ENCODE results near the gene GAS2L3. TPM values are rescaled to one million over a fixed set of nuclear protein-coding genes. Genes with fewer than 3 reads are reported as not detected.

Gene GAS2L3
- total and polyA plus RNA-seq, 2 of the 13 experiments (the other 11 are each of a cell fraction or from before 2014, with no cell fraction given), result 7.0 to 20.8 TPM

DNA sequence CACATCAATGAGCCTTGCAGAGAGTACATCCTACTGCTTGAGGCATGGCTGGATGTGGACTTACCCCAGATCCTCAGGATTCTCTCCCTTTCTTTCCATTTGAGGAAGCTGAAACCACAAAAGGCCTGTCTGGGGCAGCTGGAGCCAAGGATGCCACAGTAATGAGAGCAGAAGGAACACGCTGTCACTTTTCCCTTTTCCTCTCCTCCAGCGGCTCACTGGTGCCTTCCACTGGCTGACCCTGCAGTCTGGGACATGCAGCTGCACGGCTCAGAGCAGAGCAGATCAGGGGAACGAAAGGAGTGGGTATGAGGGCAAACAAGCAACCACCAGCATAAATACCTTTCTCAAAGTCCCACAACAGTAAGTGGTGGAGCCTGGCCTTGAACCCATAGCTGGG is 78.2 kb downstream of the GAS2L3 start (continued):
- TF ChIP-seq, protein P1, sequence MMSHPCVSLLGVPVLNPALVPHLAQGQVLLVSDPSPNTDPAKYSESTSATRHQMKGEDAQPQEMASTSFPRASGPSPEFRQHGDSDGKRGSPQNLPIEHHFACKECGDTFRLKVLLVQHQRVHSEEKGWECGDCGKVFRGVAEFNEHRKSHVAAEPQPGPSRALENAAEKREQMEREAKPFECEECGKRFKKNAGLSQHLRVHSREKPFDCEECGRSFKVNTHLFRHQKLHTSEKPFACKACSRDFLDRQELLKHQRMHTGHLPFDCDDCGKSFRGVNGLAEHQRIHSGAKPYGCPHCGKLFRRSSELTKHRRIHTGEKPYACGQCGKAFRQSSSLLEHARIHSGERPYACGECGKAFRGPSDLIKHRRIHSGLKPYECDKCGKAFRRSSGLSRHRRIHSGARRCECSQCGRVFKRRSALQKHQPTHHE (CRISPR knock-in tag; IDR thresholded peaks at IDR 0.05; ENCODE audit: borderline replicate concordance), result no peak
- TF ChIP-seq ZNF441 (CRISPR knock-in tag; IDR thresholded peaks at IDR 0.05; ENCODE audit: borderline replicate concordance), result no peak
- no peak for TF ChIP-seq MTF2 (CRISPR knock-in tag; IDR thresholded peaks at IDR 0.05; ENCODE audit: borderline replicate concordance)
- TF ChIP-seq, protein P2, sequence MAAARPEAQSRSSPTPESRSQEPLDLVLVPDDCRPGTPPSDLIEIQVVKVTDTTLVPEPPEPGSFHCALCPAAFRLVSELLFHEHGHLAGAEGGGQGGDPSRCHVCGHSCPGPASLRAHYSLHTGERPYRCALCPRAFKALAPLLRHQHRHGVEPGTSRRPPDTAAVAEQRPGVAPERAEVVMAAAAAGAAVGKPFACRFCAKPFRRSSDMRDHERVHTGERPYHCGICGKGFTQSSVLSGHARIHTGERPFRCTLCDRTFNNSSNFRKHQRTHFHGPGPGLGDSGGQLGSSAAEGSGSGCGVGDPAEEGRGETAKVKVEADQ (CRISPR knock-in tag; IDR thresholded peaks at IDR 0.05; ENCODE audit: borderline replicate concordance), result no peak
- no peak for TF ChIP-seq ZNF44 (CRISPR knock-in tag; IDR thresholded peaks at IDR 0.05)
- TF ChIP-seq NR2C2 (CRISPR knock-in tag; IDR thresholded peaks at IDR 0.05; ENCODE audit: borderline replicate concordance), result no peak
- TF ChIP-seq, protein P3, sequence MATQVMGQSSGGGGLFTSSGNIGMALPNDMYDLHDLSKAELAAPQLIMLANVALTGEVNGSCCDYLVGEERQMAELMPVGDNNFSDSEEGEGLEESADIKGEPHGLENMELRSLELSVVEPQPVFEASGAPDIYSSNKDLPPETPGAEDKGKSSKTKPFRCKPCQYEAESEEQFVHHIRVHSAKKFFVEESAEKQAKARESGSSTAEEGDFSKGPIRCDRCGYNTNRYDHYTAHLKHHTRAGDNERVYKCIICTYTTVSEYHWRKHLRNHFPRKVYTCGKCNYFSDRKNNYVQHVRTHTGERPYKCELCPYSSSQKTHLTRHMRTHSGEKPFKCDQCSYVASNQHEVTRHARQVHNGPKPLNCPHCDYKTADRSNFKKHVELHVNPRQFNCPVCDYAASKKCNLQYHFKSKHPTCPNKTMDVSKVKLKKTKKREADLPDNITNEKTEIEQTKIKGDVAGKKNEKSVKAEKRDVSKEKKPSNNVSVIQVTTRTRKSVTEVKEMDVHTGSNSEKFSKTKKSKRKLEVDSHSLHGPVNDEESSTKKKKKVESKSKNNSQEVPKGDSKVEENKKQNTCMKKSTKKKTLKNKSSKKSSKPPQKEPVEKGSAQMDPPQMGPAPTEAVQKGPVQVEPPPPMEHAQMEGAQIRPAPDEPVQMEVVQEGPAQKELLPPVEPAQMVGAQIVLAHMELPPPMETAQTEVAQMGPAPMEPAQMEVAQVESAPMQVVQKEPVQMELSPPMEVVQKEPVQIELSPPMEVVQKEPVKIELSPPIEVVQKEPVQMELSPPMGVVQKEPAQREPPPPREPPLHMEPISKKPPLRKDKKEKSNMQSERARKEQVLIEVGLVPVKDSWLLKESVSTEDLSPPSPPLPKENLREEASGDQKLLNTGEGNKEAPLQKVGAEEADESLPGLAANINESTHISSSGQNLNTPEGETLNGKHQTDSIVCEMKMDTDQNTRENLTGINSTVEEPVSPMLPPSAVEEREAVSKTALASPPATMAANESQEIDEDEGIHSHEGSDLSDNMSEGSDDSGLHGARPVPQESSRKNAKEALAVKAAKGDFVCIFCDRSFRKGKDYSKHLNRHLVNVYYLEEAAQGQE (IDR thresholded peaks at IDR 0.05; ENCODE audit: borderline replicate concordance in 1 of 2, low read depth in 1 of 2, low read length in 2 of 2), result no peak
- TF ChIP-seq, protein P4, sequence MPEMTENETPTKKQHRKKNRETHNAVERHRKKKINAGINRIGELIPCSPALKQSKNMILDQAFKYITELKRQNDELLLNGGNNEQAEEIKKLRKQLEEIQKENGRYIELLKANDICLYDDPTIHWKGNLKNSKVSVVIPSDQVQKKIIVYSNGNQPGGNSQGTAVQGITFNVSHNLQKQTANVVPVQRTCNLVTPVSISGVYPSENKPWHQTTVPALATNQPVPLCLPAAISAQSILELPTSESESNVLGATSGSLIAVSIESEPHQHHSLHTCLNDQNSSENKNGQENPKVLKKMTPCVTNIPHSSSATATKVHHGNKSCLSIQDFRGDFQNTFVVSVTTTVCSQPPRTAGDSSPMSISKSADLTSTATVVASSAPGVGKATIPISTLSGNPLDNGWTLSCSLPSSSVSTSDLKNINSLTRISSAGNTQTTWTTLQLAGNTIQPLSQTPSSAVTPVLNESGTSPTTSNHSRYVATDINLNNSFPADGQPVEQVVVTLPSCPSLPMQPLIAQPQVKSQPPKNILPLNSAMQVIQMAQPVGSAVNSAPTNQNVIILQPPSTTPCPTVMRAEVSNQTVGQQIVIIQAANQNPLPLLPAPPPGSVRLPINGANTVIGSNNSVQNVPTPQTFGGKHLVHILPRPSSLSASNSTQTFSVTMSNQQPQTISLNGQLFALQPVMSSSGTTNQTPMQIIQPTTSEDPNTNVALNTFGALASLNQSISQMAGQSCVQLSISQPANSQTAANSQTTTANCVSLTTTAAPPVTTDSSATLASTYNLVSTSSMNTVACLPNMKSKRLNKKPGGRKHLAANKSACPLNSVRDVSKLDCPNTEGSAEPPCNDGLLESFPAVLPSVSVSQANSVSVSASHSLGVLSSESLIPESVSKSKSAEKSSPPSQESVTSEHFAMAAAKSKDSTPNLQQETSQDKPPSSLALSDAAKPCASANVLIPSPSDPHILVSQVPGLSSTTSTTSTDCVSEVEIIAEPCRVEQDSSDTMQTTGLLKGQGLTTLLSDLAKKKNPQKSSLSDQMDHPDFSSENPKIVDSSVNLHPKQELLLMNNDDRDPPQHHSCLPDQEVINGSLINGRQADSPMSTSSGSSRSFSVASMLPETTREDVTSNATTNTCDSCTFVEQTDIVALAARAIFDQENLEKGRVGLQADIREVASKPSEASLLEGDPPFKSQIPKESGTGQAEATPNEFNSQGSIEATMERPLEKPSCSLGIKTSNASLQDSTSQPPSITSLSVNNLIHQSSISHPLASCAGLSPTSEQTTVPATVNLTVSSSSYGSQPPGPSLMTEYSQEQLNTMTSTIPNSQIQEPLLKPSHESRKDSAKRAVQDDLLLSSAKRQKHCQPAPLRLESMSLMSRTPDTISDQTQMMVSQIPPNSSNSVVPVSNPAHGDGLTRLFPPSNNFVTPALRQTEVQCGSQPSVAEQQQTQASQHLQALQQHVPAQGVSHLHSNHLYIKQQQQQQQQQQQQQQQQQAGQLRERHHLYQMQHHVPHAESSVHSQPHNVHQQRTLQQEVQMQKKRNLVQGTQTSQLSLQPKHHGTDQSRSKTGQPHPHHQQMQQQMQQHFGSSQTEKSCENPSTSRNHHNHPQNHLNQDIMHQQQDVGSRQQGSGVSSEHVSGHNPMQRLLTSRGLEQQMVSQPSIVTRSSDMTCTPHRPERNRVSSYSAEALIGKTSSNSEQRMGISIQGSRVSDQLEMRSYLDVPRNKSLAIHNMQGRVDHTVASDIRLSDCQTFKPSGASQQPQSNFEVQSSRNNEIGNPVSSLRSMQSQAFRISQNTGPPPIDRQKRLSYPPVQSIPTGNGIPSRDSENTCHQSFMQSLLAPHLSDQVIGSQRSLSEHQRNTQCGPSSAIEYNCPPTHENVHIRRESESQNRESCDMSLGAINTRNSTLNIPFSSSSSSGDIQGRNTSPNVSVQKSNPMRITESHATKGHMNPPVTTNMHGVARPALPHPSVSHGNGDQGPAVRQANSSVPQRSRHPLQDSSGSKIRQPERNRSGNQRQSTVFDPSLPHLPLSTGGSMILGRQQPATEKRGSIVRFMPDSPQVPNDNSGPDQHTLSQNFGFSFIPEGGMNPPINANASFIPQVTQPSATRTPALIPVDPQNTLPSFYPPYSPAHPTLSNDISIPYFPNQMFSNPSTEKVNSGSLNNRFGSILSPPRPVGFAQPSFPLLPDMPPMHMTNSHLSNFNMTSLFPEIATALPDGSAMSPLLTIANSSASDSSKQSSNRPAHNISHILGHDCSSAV (CRISPR knock-in tag; IDR thresholded peaks at IDR 0.05; ENCODE audit: borderline replicate concordance), result no peak
- TF ChIP-seq RBAK (CRISPR knock-in tag; IDR thresholded peaks at IDR 0.05), result no peak
- TF ChIP-seq NFIC (IDR thresholded peaks at IDR 0.05; ENCODE audit: low read length), result no peak
- TF ChIP-seq GLI4 (CRISPR knock-in tag; IDR thresholded peaks at IDR 0.05; ENCODE audit: borderline replicate concordance), result no peak
- TF ChIP-seq XRCC5 (optimal IDR thresholded peaks at IDR 0.05; ENCODE audit: low read length), result no peak
- TF ChIP-seq SP5 (CRISPR knock-in tag; IDR thresholded peaks at IDR 0.05; ENCODE audit: borderline replicate concordance, low read depth), result no peak
